Epithelial cell of proximal tubule (primary cell): ENCODE results near the gene GM2A. TPM values are rescaled to one million over a fixed set of nuclear protein-coding genes. Genes with fewer than 3 reads are reported as not detected.

Experiments
- DNase-seq: peaks from one replicate; pipeline ENCODE4 v3.0.0-alpha.2; 2011; ENCODE audit warnings: low read depth
- H3K4me3 ChIP-seq: 2 replicates; pipeline ENCODE4 v1.5.1; 2011; ENCODE audit warnings: low read depth, mild to moderate bottlenecking, low read length
- total RNA-seq: library from RNA; depleted of rRNA; stranded (reverse); fragments of >200 nt; gene quantifications from 2 replicates; pipeline ENCODE4 v1.2.3, GENCODE V29; 2015
- TF ChIP-seq, protein P1 (sequence below): conservative IDR thresholded peaks from 2 replicates; pipeline ENCODE4 v1.5.1; 2012; ENCODE audit warnings: low read depth, mild to moderate bottlenecking, low read length

GM2A gene
- total RNA-seq, 1 donor from 2014 or later: 16.1 TPM

DNA sequence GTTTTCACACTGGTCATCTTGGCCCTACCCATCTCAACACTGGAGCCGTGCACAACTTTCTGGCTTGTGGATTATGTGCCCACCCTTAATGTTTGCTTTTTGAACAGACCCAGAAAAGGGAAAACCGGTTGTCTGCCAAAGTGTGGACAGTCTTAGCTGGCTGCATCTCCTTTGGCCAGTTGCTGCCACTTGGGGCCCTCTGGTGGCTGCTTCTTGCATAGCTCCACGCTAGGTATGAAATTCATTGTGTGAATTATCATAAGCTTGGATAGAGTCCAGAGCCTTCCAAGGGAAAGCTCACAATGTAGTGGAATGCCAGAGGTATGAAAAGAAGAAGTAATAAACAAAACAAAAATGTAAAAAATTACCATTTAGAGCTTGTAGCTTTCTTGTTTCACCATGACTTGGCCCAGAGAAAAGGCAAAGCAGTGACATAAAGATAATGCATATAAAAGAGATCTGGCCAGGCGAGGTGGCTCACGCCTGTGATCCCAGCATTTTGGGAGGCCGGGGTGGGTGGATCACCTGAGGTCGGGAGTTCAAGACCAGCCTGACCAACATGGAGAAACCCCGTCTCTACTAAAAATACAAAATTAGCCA is 63.1 kb downstream of the GM2A start:
- H3K4me3 ChIP-seq: no peak overlapping the region
- TF ChIP-seq, protein P1, sequence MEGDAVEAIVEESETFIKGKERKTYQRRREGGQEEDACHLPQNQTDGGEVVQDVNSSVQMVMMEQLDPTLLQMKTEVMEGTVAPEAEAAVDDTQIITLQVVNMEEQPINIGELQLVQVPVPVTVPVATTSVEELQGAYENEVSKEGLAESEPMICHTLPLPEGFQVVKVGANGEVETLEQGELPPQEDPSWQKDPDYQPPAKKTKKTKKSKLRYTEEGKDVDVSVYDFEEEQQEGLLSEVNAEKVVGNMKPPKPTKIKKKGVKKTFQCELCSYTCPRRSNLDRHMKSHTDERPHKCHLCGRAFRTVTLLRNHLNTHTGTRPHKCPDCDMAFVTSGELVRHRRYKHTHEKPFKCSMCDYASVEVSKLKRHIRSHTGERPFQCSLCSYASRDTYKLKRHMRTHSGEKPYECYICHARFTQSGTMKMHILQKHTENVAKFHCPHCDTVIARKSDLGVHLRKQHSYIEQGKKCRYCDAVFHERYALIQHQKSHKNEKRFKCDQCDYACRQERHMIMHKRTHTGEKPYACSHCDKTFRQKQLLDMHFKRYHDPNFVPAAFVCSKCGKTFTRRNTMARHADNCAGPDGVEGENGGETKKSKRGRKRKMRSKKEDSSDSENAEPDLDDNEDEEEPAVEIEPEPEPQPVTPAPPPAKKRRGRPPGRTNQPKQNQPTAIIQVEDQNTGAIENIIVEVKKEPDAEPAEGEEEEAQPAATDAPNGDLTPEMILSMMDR: peak; percentile 96
- DNase-seq: no peak

DNA sequence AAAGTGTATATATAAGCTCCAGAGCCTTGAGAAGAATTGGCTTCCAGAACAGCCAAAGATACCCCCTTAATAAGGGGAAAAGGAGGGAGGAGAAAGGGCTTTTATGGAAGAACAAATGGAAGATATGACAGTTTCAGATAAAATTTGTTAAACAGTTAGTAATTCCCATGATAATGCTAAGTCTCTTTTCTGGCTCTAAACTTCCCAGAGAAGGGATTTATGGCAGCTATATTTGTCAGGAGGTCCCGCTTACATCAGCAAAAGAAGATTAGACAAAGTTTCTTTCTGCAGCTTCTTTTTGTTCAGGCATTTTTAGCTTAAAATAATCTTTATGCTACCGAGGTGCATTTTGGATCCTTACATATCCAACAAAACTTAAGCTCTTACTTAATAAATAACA is 64.9 kb downstream of the GM2A start:
- TF ChIP-seq, protein P1: no peak
- H3K4me3 ChIP-seq: no peak overlapping the region
- no peak for DNase-seq

- no peak for DNase-seq
- H3K4me3 ChIP-seq: no peak overlapping the region
- TF ChIP-seq, protein P1: peak; percentile 59
Observed at GRCh38 chr5:151318850-151319732, 66.1 kb downstream of the GM2A start.

Other genes starting within 250 kb of the GM2A start
- gene GPX3, start 232.6 kb upstream of the GM2A start, total RNA-seq: 9.3 and 10.9 TPM in 2 replicates
- 241 and 255 TPM in 2 replicates for gene TNIP1, start 172.2 kb upstream of the GM2A start, total RNA-seq
- gene ANXA6, start 95.4 kb upstream of the GM2A start, total RNA-seq: 83.6 and 135 TPM in 2 replicates
- gene CCDC69, start 29.1 kb upstream of the GM2A start, total RNA-seq: 3.0 and 3.4 TPM in 2 replicates
- gene SLC36A3, start 50.6 kb downstream of the GM2A start, total RNA-seq: not detected in 2 replicates
- not detected in 2 replicates for gene SLC36A2, start 94.4 kb downstream of the GM2A start, total RNA-seq
- 2.4 and 4.6 TPM in 2 replicates for gene SLC36A1, start 194.4 kb downstream of the GM2A start, total RNA-seq